ENCODE measurements around the gene CACNA1G. TPM values are rescaled to one million over a fixed set of nuclear protein-coding genes. Genes with fewer than 3 reads are reported as not detected.

CACNA1G gene
- total and polyA plus RNA-seq, 9 of the 15 experiments (the other 6 are each of a cell fraction or from before 2014, with no cell fraction given): 0.01 TPM; not detected in 8

DNA sequence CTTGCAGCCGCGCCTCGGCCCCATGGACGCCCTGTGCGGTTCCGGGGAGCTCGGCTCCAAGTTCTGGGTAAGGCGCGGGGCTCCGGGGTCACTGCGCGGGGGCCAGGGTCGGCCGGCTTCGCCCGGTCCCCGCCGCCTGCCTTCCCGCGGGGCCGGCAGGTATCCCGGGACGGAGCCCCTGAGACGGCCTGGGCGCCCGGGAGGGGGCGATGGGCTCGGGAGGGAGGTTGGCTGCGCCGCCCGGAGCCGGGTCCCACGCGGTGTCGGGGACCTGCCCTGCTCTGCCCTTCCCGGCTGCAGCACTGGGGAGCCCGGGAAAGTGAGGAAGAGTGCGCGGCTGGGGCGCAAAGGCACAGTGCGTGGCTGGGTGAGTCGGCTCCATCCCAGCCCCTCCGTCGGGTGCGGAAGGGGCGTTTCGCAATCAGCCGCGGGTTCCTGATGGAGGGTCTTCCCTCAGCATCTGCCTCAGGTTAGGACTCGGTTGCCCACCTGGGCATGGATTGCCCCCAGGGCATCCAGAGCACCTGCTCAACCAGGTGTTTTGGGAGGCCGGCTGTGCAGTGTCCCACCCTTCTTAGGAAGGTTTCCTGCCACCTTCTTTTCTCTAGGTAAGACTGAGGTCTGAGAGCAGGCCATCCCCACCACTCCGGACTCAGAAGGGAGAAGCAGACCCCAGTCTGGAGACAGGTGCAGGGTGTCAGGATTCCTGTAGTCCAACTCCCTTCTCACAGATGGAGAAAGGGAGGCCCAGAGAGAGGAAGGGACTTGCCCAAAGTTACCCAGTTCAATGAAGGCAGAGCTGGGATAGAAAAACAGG lies 74.6 kb downstream of the CACNA1G start:
- WGBS (ENCODE audit: insufficient coverage, low coverage, missing lambda C conversion rate): 41% methylated on average over 28 of the region's 52 CpGs
- H3K9me3 ChIP-seq (replicated peaks; ENCODE audit: control insufficient read depth, insufficient read depth, low read depth, low read length): no peaks in the 10 kb centered on the region
- H3K9me1 ChIP-seq (ENCODE audit: control insufficient read depth, insufficient read depth, low read length): no peaks in the 10 kb centered on the region
- H3K4me1 ChIP-seq (replicated peaks in 1 of 2; ENCODE audit: control insufficient read depth in 2 of 2, insufficient read depth in 2 of 2, low read length in 2 of 2): peaks cover under 1 to 24% of the 10 kb centered on the region in 2 experiments; a peak in 4 of 5 replicates
- H3K36me3 ChIP-seq (ENCODE audit: control insufficient read depth, insufficient read depth, low read length): no peaks in the 10 kb centered on the region
- H4K20me1 ChIP-seq (replicated peaks; ENCODE audit: control insufficient read depth, insufficient read depth, low read length): no peaks in the 10 kb centered on the region
- intact Hi-C loops (cut with micrococcal nuclease): no loop called here
- no peak for FAIRE-seq
- POLR2A ChIA-PET: interaction anchor here (0.6 to 1.5 kb wide), 2 partner anchors 8 to 237 kb away, joined by 5 read pairs; no protein-coding TSS in a partner anchor
- in situ Hi-C loops (cut with MboI): no loop called here
- no peak for ATAC-seq
- no peaks in the 10 kb centered on the region for H3K79me2 ChIP-seq (ENCODE audit: control insufficient read depth, insufficient read depth, low read length)
- no TSS peak for BruUV-seq (replicated peaks)
- no peak overlapping the region for H2AFZ ChIP-seq (ENCODE audit: low read depth, low read length)
- H3K27me3 ChIP-seq (ENCODE audit: control insufficient read depth in 2 of 2, insufficient read depth in 2 of 2, low read length in 2 of 2): peaks cover 13 to 61% of the 10 kb centered on the region in 2 experiments; a peak in 4 of 5 replicates
- H3K9ac ChIP-seq (ENCODE audit: insufficient read depth in 1 of 2, low read depth in 2 of 2, low read length in 2 of 2): no peak overlapping the region
- H3K4me3 ChIP-seq: no peak overlapping the region
- H3K4me2 ChIP-seq (ENCODE audit: insufficient read depth, low read length): no peak overlapping the region
- H3K27ac ChIP-seq (ENCODE audit: extremely low read depth, low read depth, low read length): no peak overlapping the region
- DNase-seq (ENCODE audit: extremely low read depth in 1 of 4, low spot score in 3 of 4): no peak
- CTCF ChIA-PET (ENCODE audit: low intra/inter-chr PET ratio): no interaction called here
- TF ChIP-seq ZNF165 (CRISPR knock-in tag; IDR thresholded peaks at IDR 0.05; ENCODE audit: borderline replicate concordance): no peak
- no peak for TF ChIP-seq ZNF431 (CRISPR knock-in tag; IDR thresholded peaks at IDR 0.05)
- no peak for TF ChIP-seq IFI16 (CRISPR knock-in tag; IDR thresholded peaks at IDR 0.05)
- TF ChIP-seq PHF8 (IDR thresholded peaks at IDR 0.05; ENCODE audit: borderline replicate concordance, low read length): no peak
- no peak for TF ChIP-seq NFIX (CRISPR knock-in tag; IDR thresholded peaks at IDR 0.05; ENCODE audit: low read depth)
- TF ChIP-seq BDP1 (IDR thresholded peaks at IDR 0.05; ENCODE audit: insufficient read depth, insufficient read length): no peak
- TF ChIP-seq, protein P1, sequence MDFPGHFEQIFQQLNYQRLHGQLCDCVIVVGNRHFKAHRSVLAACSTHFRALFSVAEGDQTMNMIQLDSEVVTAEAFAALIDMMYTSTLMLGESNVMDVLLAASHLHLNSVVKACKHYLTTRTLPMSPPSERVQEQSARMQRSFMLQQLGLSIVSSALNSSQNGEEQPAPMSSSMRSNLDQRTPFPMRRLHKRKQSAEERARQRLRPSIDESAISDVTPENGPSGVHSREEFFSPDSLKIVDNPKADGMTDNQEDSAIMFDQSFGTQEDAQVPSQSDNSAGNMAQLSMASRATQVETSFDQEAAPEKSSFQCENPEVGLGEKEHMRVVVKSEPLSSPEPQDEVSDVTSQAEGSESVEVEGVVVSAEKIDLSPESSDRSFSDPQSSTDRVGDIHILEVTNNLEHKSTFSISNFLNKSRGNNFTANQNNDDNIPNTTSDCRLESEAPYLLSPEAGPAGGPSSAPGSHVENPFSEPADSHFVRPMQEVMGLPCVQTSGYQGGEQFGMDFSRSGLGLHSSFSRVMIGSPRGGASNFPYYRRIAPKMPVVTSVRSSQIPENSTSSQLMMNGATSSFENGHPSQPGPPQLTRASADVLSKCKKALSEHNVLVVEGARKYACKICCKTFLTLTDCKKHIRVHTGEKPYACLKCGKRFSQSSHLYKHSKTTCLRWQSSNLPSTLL (IDR thresholded peaks at IDR 0.05): no peak
- no peak for TF ChIP-seq ZNF277 (CRISPR knock-in tag; IDR thresholded peaks at IDR 0.05; ENCODE audit: borderline replicate concordance)
- TF ChIP-seq, protein P2, sequence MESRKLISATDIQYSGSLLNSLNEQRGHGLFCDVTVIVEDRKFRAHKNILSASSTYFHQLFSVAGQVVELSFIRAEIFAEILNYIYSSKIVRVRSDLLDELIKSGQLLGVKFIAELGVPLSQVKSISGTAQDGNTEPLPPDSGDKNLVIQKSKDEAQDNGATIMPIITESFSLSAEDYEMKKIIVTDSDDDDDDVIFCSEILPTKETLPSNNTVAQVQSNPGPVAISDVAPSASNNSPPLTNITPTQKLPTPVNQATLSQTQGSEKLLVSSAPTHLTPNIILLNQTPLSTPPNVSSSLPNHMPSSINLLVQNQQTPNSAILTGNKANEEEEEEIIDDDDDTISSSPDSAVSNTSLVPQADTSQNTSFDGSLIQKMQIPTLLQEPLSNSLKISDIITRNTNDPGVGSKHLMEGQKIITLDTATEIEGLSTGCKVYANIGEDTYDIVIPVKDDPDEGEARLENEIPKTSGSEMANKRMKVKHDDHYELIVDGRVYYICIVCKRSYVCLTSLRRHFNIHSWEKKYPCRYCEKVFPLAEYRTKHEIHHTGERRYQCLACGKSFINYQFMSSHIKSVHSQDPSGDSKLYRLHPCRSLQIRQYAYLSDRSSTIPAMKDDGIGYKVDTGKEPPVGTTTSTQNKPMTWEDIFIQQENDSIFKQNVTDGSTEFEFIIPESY (CRISPR knock-in tag; IDR thresholded peaks at IDR 0.05): 0 out of 2 replicates have a peak, but pooled peaks have one; percentile 38
- TF ChIP-seq ZNF197 (CRISPR knock-in tag; IDR thresholded peaks at IDR 0.05; ENCODE audit: low read depth): no peak
- no peak for TF ChIP-seq SIN3B (IDR thresholded peaks at IDR 0.05; ENCODE audit: low read depth)
- TF ChIP-seq NCOA2 (IDR thresholded peaks at IDR 0.05; ENCODE audit: partially characterized antibody in 2 of 2): no peak
- no peak for TF ChIP-seq CBX5 (IDR thresholded peaks at IDR 0.05; ENCODE audit: borderline replicate concordance, low read depth)
- TF ChIP-seq ZNF217 (CRISPR knock-in tag; IDR thresholded peaks at IDR 0.05): no peak
- no peak for TF ChIP-seq PTRF (tag; IDR thresholded peaks at IDR 0.05)
- TF ChIP-seq HMG20B (CRISPR knock-in tag; IDR thresholded peaks at IDR 0.05): no peak
